Measurements from ENCODE around the gene CBLB.

Gene CBLB

DNA sequence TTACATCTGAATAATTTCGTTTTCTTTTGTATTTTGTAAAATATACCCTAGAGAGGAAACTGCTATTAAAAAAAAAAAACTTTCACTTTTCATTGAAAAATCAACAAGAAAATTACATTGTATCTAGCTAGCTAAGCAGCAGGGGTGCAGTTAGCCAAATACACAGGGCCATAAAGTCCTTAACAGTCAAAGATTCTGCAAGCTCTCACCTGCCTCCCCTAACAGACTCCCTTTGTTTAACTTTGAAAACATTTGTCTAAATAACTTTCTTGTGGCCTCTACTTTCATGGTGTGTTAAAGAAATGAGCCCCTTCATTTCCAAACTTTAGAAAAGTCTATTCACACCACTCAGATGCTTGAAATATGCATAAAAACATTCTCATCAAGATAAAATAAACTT lies 23.3 kb downstream of the CBLB start:
- DNase-seq (ENCODE audit: low spot score): no peak

DNA sequence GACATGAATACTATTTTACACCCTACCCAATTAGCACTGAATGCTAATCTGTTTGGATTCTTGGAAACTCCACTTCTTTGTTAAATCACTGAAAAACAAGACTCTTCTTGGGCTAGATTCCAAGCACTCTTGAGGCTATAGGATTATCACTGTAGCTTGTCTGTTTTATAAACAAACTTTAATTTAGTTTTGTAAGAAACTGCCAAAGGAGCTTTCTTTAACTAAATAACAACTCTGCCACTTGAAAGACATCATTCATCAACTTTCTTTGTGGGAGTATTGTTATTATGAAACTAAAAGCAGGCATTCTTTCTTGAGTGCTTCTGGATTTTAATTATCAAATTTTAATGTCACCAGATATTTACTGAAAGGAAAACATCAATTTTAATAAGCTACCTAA lies 24.1 kb downstream of the CBLB start:
- no peak for DNase-seq (ENCODE audit: low spot score)

GRCh38 chr3:105843994-105844393 lies 24.8 kb downstream of the CBLB start:
- DNase-seq (ENCODE audit: low spot score): no peak

DNA sequence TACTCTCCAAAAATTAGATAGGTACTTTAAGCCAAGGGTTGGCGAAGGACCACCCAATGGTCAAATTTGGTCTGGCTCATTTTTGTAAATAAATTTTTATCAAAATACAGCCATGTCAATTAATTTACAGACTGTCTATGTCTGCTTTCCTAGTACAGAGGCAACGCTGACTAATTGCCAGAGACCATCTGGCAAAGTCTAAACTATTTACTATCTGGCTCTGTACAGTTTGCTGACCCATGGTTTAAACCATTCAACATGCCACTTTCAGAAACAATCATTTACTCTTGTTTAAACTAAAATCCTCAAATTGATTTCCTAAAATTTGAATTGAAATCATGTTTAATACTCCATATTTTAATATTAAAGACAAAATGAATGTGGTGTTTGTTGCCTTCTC lies 25.9 kb downstream of the CBLB start:
- DNase-seq (ENCODE audit: low spot score): no peak

DNA sequence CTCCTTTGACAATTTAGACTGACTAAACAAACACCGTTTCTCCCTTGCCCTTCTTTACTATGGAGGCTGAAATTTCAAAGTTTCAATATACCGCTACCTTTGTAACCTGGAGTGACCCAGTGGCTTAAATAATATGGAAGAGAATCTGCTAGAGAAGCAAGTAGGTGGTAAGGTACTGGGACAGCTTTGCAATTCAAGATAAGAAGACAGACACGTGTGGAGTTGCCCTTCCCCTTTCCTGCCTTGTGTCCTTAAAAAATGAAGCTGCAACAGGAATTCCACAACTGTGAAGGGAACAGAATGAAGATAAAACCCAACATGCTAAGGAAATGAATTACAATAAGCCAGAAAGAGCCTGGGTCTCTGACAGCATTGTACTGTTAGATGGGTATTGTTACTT lies 26.4 kb downstream of the CBLB start:
- no peak for DNase-seq (ENCODE audit: low spot score)

GRCh38 chr3:105837947-105838346 lies 30.9 kb downstream of the CBLB start:
- no peak for DNase-seq (ENCODE audit: low spot score)

- no peak for DNase-seq (ENCODE audit: low spot score)
Measured at GRCh38 chr3:105837143-105837740, 31.6 kb downstream of the CBLB start.

DNA sequence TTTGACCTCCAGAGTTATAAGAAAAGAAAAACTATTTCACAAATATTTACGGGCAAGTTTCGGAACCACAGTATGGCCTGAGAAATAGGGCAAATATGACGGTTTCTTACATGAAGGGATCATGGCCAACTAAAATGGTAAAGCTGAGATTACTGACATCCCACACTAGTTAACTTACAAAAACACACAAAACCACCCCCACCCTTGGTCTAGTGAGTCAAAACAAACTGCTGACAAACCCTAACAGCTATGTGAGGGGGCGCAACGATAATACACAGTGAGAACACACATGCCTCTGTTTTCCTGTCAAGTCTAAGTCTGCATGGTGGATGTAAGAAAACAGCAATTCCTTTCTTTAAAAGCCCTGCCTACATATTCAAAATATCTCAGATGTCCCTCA lies 32.3 kb downstream of the CBLB start:
- no peak for DNase-seq (ENCODE audit: low spot score)

GRCh38 chr3:105835606-105836005 lies 33.2 kb downstream of the CBLB start:
- DNase-seq (ENCODE audit: low spot score): no peak

DNA sequence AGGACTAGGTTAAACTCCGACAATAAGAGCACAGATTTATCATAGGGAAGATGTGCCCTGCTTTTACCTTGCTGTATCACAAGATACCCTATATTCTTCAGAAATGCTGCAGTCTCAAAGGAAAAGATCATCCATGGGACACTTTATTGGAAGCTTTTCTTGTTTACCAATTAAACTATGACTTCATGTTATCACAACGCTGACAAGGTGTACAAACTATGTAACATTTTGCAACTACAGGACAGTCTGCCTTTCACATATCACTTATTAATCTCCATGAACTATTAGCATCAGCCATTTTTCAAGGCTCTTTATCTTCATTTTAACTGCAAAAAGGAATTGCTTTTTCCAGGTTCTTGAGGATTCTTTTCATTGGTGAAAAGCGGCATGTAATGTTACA lies 34.0 kb downstream of the CBLB start:
- no peak for DNase-seq (ENCODE audit: low spot score)

- DNase-seq (ENCODE audit: low spot score): no peak
Measured at GRCh38 chr3:105832644-105833043, 36.2 kb downstream of the CBLB start.

DNA sequence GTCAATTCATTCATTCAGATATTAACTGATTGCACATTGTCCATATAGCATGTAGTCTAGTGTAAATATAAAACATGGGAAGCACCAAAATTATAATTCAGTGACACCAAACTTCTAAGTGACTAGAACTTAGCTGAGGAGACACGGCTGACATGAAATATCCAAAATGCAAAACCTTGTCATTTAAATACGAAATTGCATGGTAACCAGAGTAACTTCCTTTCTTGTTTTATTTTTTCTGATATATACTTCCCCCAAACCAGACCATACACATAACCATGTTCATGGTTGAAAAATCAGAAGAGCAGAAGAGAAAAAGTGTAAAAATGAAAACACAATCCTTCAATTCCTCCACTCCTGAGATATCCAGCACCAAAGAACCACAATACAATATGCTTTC lies 38.0 kb downstream of the CBLB start:
- DNase-seq (ENCODE audit: low spot score): no peak

GRCh38 chr3:105829871-105830622 lies 38.8 kb downstream of the CBLB start:
- no peak for DNase-seq (ENCODE audit: low spot score)

GRCh38 chr3:105829229-105829628 lies 39.6 kb downstream of the CBLB start:
- DNase-seq (ENCODE audit: low spot score): no peak

- no peak for DNase-seq (ENCODE audit: low spot score)
Measured at GRCh38 chr3:105828703-105829102, 40.1 kb downstream of the CBLB start.

GRCh38 chr3:105827959-105828358 lies 40.9 kb downstream of the CBLB start:
- no peak for DNase-seq (ENCODE audit: low spot score)

GRCh38 chr3:105826778-105827634 lies 41.8 kb downstream of the CBLB start:
- no peak for DNase-seq (ENCODE audit: low spot score)

GRCh38 chr3:105824129-105824528 lies 44.7 kb downstream of the CBLB start:
- no peak for DNase-seq (ENCODE audit: low spot score)

DNA sequence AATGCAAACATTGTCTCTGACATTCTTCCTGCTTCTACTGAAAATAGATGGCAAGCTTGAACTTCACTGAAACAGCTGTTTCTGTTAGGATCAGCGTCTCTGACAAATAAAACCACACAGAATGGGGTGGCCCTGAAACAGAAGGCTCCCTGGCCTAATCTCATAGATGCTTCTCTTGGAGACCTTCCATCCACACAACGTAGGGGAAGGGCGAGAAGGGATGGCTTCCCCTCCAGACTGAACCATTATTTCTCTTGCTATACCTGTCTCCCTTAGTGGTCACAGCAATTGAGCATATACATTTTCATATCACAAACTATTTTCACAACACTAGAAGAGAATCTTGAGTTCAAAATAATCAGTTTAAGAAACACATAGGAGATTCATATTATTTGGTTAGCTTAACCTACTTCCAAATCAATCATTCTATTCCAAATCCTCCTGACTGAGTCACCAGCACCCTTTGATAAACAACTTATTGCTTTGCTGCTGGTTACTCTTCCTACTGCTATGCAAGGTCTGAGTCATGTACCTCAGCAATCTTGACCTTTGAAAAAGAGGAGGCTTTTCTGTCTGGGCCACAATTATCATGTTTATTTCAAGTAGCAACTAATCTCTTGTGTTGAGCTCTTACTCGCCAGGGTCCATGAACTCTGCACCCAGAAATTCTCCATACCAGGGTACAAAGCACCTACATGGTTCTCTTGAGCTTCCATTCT lies 45.5 kb downstream of the CBLB start:
- DNase-seq (ENCODE audit: low spot score): no peak

DNA sequence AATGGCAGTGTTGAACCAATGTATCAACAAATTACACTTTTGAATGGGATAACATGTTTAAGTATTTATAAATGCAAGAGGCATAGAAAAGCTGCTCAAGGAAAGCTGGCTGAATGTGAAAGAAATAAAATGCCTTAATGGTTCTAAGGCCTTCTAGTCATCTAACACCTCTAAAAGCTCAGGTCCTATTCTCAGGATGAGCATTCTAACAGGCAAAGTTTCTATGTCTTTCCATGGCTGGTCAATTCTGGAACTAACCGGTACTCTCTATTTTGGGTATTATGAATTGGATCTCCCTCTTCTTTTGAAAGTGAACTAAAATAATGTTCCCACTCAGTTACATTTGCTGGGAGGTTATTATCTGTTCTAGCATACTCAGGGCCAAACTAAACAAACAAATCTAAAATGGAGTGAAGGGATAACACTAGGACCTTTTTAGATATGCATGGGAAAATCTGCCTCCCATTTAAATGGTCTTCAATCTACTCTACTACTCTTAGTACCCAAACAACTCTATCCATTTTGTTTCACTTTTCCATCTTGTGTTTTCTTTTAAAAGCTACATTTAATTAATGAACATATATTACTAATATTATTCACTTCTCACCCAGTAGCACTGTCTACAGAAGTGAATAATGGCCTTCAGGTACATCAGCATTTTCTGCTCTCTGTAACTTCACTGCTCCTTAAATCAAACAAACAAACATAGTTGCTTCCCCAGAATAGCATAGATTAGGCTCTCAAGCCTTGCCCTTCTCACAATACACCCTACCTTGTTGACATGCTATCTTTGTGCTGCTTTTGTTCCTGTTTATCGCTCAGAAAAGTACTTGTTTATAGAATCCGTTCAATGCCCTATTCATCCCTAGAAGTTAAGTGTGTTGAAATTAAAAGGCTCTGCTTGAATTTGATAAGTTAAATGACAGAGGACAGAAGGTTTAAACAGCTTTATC lies 46.4 kb downstream of the CBLB start:
- no peak for DNase-seq (ENCODE audit: low spot score)

DNA sequence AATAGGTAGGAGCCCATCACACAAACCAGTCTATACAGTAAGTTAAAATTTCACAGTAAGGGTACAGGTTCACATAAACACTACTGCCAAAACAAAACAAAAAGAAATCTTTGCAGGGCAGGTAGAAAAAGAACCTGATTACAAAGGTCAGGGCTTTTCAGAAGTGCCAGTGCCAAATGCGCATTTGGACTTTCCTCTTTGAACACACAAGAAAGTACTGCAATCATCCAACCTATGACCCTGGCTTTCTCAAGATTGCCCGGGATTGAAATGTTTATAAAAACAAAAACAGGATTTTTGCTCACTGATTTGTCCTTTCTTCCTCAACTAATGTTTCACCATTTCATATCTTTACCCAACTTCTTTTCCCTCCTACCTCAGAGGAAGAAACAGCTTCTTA lies 47.4 kb downstream of the CBLB start:
- DNase-seq (ENCODE audit: low spot score): no peak
